ENCODE data around the gene TMEM120B. TPM values are rescaled to one million over a fixed set of nuclear protein-coding genes. Genes with fewer than 3 reads are reported as not detected.

The TMEM120B gene
- total and polyA plus RNA-seq, 2 of the 13 experiments (the other 11 are each of a cell fraction or from before 2014, with no cell fraction given) = 7.1 to 12.9 TPM

DNA sequence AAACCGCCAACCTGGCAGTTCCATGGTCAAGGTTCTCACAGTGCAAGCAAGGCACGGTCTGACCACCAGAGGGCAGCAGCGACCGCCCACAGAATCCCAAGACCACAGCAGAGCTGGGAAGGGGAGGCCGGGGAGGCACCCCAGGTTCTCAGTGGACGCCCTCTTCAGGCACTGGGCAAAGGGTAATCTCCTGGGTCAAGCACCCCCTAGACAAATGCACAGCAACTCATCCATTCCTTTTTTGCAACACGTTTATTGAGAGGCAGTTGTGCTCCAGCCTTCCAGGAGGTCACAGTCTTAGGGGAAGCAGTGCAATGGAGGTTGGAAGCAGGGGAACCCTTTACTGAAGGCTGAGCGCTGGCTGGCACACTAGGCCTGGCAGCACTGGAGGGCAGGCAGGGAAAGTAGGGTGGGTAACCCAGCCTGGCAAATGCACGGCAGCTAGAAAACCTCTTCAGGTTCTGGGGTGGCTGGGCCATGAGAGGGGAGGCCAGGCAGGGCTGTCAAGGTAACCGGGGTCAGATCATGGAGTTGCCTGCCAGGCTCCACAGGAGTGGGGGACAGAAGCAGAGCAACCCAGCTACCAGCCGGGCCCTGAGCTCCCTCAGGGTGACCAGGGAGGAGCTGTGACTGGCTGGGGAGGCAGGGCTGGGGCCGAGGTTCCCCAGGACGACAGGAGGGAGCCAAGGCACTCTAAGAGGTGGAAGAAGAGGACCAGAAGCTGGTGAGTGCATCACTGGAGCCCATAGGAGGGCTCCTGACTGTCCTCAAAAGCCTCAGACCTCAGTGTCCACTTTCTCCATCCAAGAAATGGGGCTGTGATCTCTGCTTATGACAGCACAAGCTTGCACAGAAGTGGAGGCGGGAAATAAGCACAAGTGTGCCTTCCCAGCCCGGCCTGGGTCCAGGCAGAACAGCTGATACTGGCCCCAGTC, 82.7 kb downstream of the TMEM120B start (continued):
- TF ChIP-seq ZSCAN29 (CRISPR knock-in tag; conservative IDR thresholded peaks at IDR 0.05) (no peak), GATAD2A (CRISPR knock-in tag; IDR thresholded peaks at IDR 0.05) (peak; percentile 81), ZNF530 (CRISPR knock-in tag; IDR thresholded peaks at IDR 0.05; ENCODE audit: low read depth) (no peak), NPAS2 (CRISPR knock-in tag; IDR thresholded peaks at IDR 0.05; ENCODE audit: borderline replicate concordance) (no peak), WIZ (CRISPR knock-in tag; IDR thresholded peaks at IDR 0.05) (no peak), DR1 (CRISPR knock-in tag; IDR thresholded peaks at IDR 0.05) (peak; percentile 50; the same call in 1 of the 2 replicates), ZNF678 (CRISPR knock-in tag; IDR thresholded peaks at IDR 0.05) (no peak)
- TF ChIP-seq, protein P1, sequence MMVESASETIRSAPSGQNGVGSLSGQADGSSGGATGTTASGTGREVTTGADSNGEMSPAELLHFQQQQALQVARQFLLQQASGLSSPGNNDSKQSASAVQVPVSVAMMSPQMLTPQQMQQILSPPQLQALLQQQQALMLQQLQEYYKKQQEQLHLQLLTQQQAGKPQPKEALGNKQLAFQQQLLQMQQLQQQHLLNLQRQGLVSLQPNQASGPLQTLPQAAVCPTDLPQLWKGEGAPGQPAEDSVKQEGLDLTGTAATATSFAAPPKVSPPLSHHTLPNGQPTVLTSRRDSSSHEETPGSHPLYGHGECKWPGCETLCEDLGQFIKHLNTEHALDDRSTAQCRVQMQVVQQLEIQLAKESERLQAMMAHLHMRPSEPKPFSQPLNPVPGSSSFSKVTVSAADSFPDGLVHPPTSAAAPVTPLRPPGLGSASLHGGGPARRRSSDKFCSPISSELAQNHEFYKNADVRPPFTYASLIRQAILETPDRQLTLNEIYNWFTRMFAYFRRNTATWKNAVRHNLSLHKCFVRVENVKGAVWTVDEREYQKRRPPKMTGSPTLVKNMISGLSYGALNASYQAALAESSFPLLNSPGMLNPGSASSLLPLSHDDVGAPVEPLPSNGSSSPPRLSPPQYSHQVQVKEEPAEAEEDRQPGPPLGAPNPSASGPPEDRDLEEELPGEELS (CRISPR knock-in tag; IDR thresholded peaks at IDR 0.05) = no peak
- TF ChIP-seq, protein P2, sequence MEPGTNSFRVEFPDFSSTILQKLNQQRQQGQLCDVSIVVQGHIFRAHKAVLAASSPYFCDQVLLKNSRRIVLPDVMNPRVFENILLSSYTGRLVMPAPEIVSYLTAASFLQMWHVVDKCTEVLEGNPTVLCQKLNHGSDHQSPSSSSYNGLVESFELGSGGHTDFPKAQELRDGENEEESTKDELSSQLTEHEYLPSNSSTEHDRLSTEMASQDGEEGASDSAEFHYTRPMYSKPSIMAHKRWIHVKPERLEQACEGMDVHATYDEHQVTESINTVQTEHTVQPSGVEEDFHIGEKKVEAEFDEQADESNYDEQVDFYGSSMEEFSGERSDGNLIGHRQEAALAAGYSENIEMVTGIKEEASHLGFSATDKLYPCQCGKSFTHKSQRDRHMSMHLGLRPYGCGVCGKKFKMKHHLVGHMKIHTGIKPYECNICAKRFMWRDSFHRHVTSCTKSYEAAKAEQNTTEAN (CRISPR knock-in tag; conservative IDR thresholded peaks at IDR 0.05) = no peak
- TF ChIP-seq, protein P3, sequence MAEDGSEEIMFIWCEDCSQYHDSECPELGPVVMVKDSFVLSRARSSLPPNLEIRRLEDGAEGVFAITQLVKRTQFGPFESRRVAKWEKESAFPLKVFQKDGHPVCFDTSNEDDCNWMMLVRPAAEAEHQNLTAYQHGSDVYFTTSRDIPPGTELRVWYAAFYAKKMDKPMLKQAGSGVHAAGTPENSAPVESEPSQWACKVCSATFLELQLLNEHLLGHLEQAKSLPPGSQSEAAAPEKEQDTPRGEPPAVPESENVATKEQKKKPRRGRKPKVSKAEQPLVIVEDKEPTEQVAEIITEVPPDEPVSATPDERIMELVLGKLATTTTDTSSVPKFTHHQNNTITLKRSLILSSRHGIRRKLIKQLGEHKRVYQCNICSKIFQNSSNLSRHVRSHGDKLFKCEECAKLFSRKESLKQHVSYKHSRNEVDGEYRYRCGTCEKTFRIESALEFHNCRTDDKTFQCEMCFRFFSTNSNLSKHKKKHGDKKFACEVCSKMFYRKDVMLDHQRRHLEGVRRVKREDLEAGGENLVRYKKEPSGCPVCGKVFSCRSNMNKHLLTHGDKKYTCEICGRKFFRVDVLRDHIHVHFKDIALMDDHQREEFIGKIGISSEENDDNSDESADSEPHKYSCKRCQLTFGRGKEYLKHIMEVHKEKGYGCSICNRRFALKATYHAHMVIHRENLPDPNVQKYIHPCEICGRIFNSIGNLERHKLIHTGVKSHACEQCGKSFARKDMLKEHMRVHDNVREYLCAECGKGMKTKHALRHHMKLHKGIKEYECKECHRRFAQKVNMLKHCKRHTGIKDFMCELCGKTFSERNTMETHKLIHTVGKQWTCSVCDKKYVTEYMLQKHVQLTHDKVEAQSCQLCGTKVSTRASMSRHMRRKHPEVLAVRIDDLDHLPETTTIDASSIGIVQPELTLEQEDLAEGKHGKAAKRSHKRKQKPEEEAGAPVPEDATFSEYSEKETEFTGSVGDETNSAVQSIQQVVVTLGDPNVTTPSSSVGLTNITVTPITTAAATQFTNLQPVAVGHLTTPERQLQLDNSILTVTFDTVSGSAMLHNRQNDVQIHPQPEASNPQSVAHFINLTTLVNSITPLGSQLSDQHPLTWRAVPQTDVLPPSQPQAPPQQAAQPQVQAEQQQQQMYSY (CRISPR knock-in tag; IDR thresholded peaks at IDR 0.05) = no peak
- TF ChIP-seq, protein P4, sequence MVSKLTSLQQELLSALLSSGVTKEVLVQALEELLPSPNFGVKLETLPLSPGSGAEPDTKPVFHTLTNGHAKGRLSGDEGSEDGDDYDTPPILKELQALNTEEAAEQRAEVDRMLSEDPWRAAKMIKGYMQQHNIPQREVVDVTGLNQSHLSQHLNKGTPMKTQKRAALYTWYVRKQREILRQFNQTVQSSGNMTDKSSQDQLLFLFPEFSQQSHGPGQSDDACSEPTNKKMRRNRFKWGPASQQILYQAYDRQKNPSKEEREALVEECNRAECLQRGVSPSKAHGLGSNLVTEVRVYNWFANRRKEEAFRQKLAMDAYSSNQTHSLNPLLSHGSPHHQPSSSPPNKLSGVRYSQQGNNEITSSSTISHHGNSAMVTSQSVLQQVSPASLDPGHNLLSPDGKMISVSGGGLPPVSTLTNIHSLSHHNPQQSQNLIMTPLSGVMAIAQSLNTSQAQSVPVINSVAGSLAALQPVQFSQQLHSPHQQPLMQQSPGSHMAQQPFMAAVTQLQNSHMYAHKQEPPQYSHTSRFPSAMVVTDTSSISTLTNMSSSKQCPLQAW (CRISPR knock-in tag; IDR thresholded peaks at IDR 0.05) = peak; percentile 47
- TF ChIP-seq, protein P5, sequence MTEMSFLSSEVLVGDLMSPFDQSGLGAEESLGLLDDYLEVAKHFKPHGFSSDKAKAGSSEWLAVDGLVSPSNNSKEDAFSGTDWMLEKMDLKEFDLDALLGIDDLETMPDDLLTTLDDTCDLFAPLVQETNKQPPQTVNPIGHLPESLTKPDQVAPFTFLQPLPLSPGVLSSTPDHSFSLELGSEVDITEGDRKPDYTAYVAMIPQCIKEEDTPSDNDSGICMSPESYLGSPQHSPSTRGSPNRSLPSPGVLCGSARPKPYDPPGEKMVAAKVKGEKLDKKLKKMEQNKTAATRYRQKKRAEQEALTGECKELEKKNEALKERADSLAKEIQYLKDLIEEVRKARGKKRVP (CRISPR knock-in tag; IDR thresholded peaks at IDR 0.05) = no peak
